Measurements from ENCODE around the gene ZNF205. TPM values are rescaled to one million over a fixed set of nuclear protein-coding genes. Genes with fewer than 3 reads are reported as not detected.
"Not testable (repeated sequence)": the region's sequence is repeated elsewhere in the genome, so short reads cannot be mapped to it uniquely, and the experiment has no call there.

ZNF205 gene
- total and polyA plus RNA-seq, 5 donors: 6.4 to 10.9 (median 9.9) TPM

DNA sequence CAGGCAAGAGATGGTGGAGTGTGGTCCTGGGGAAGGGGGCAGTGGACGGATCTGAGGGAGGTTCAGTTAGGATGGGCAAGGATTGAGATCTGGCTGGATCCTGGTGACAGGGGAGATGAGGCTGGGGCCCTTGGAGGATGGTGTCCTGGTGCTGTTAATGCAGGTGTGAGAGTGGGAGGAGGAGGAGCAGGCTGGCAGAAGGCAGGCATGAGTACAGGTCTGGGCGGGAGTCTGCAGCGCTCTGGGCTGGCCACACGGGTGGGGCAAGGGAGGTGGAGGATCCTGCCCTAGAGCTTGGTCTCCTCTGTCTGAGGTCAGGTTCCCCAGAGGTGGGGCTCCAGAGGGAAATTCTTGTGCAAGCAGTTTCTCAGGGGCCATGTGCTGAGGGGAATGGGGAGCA lies 40.2 kb upstream of the ZNF205 start:
- H3K27me3 ChIP-seq (ENCODE audit: control insufficient read depth, insufficient read depth); intact Hi-C loops (cut with DNase I); H3K4me3 ChIP-seq (ENCODE audit: low read length); H3K4me1 ChIP-seq (ENCODE audit: control insufficient read depth, insufficient read depth, low read length); H3K9me3 ChIP-seq (ENCODE audit: control insufficient read depth, low read length); H3K27ac ChIP-seq (ENCODE audit: low read length): not testable (repeated sequence)
- ATAC-seq: peak in 1 of 2 donors; percentile 4
- WGBS: 62% methylated on average over 3 of the region's 4 CpGs
- DNase-seq: peak in 1 of 3 donors; percentile 36

DNA sequence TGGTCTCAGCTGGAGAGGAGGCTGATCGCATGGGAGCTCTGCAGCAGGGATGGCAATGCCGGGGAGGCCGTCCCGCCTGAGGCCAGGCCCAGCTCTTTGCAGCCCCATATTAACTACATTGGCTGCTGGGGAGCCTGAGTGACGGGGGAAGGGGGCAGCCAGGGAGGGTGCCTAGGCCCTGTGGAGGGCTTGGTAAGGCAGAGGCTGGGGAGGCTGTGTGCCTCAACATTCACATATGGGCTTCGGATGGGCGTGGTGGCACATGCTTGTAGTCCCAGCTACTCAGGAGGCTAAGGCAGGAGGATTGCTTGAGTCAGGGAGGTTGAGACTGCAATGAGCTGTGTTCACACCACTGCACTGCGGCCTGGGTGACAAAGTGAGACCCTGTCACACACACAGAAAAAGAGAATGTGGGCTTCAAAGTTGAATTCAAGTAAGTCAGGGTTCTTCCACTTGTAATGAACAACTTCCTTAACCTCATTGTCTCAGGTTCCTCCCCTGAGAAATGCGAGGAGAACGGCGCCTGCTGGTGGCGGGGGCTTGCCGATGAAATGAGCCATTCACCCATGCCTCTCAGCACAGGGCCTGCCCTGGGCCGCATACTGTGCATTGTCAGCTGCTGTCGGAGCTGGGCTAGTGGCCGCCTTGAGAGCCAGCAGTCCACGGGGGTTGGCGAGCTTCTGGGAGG lies 39.7 kb upstream of the ZNF205 start:
- DNase-seq; H3K9me3 ChIP-seq (ENCODE audit: control insufficient read depth, low read length); H3K4me1 ChIP-seq (ENCODE audit: control insufficient read depth, insufficient read depth, low read length); H3K27ac ChIP-seq (ENCODE audit: low read length); intact Hi-C loops (cut with DNase I); H3K4me3 ChIP-seq (ENCODE audit: low read length); ATAC-seq; H3K27me3 ChIP-seq (ENCODE audit: control insufficient read depth, insufficient read depth): not testable (repeated sequence)
- WGBS: 61% methylated on average over 16 of the region's 18 CpGs

DNA sequence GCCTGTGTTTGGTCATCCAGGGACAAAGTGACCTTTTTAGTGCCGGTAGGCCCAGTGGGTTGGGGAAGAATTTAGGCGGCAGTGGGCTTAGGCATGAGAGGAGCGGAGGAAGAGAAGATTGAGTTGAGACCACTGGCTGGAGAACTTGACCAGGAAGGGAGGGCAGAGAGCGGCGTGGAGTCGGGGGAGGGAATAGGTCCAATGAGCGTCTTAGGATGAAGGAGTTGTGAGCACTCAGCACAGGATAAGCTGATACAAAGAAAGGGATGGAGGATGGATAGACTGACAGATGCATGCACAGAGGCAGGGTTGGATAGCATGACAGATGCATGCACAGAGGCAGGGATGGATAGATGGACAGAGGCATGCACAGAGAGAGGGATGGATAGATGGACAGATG lies 38.9 kb upstream of the ZNF205 start:
- Histone ChIP-seq H3K27ac (ENCODE audit: low read length) (no peak overlapping the region), H3K27me3 (ENCODE audit: control insufficient read depth, insufficient read depth) (no peaks in the 10 kb centered on the region), H3K4me3 (ENCODE audit: low read length) (no peak overlapping the region), H3K4me1 (ENCODE audit: control insufficient read depth, insufficient read depth, low read length) (no peaks in the 10 kb centered on the region), H3K9me3 (ENCODE audit: control insufficient read depth, low read length) (no peaks in the 10 kb centered on the region)
- DNase-seq (peak in 1 of 3 donors; percentile 14), ATAC-seq (no peak)
- intact Hi-C loops (cut with DNase I): no loop called here
- WGBS: 87% methylated on average over 7 of the region's 7 CpGs

DNA sequence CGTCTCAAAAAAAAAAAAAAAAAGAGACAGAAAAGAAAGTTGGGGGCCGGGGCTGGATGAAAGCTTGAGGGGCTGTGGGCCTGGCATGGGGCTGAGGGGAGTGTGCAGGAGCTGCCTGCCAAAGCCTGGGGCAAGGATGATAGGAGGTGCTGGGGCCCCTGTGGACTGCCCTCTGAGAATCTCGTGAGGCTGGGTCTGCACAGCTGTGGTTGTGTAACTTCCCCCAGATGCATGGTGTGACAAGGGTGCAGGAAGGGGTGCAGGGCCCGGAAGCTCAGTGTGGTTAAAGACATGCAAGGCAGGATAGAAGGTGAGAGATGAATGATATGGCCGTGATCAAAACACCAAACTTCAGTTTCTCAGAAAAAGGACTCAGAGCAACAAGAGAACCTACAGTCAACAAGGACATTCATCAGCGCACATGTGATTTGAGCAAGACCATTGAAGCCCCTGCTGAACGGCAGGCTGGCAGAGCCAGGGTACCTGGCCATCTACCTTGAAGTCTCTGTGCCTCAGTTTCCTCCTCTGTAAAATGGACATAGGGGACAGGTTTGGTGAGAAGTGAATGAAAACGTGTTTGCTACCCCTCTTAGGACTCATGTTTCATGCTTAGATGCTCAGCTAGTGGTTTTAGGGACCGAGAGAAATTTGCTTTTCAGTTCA lies 37.4 kb upstream of the ZNF205 start:
- peak; percentile 18 to 22 for ATAC-seq
- H3K27me3 ChIP-seq (ENCODE audit: control insufficient read depth, insufficient read depth): no peaks in the 10 kb centered on the region
- WGBS: 53% methylated on average over 9 of the region's 9 CpGs
- H3K4me3 ChIP-seq (ENCODE audit: low read length): no peak overlapping the region
- no peak overlapping the region for H3K27ac ChIP-seq (ENCODE audit: low read length)
- intact Hi-C loops (cut with DNase I): no loop called here
- peak in 1 of 3 donors; percentile 69 for DNase-seq
- H3K4me1 ChIP-seq (ENCODE audit: control insufficient read depth, insufficient read depth, low read length): no peaks in the 10 kb centered on the region
- H3K9me3 ChIP-seq (ENCODE audit: control insufficient read depth, low read length): no peaks in the 10 kb centered on the region

DNA sequence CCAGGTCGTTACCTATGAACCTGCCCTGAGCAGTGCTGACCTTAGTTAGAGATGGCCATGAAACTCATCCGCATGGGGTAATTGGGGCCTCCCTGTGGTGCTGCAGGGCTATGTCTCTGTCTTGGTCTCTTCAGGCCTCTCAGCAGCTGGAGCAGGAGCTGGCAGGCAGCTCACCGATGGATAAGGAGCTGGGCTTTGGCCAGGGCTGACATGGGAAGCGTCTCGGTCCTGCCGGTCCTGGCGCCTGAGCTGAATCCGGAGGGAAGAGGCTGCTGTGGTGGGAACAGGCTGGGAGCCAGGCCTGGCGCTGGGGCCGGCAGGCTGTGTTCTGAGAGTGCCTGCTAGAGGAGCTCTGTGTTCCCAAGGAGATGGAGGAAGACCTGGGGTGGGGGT lies 36.9 kb upstream of the ZNF205 start:
- DNase-seq: peak; percentile 67 to 92 (median 88)

DNA sequence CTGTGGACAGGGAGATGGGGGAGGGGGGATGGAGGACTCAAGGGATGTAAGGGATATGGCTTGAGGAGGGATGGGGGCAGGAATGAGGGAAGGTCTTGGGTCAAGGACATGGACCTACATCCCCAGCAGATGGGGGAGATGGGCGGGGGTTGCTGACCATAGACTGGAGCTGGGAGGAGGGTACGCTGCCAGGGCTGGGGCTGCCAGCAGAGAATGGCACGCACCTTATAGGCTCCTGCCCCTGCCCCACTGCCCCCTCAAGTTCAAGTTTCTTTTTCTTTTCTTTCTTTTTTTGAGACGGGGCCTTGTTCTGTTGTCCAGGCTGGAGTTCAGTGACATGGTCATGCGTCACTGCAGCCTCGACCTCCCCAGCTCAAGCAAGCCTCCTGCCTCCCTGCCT lies 36.4 kb upstream of the ZNF205 start:
- 84% methylated on average over 6 of the region's 6 CpGs for WGBS
- intact Hi-C loops (cut with DNase I); H3K9me3 ChIP-seq (ENCODE audit: control insufficient read depth, low read length); H3K4me1 ChIP-seq (ENCODE audit: control insufficient read depth, insufficient read depth, low read length); H3K27ac ChIP-seq (ENCODE audit: low read length); H3K27me3 ChIP-seq (ENCODE audit: control insufficient read depth, insufficient read depth); H3K4me3 ChIP-seq (ENCODE audit: low read length): not testable (repeated sequence)
- DNase-seq (peak in 1 of 3 donors; percentile 45), ATAC-seq (peak in 1 of 2 donors; percentile 44)

More for the DNA sequence above, 36.9 kb upstream of the ZNF205 start:
- intact Hi-C loops (cut with DNase I): no loop called here
- 30% methylated on average over 10 of the region's 10 CpGs for WGBS
- Histone ChIP-seq H3K27ac (ENCODE audit: low read length) (no peak overlapping the region), H3K4me3 (ENCODE audit: low read length) (no peak overlapping the region), H3K27me3 (ENCODE audit: control insufficient read depth, insufficient read depth) (no peaks in the 10 kb centered on the region), H3K9me3 (ENCODE audit: control insufficient read depth, low read length) (no peaks in the 10 kb centered on the region), H3K4me1 (ENCODE audit: control insufficient read depth, insufficient read depth, low read length) (no peaks in the 10 kb centered on the region)
- peak; percentile 78 to 84 for ATAC-seq

DNA sequence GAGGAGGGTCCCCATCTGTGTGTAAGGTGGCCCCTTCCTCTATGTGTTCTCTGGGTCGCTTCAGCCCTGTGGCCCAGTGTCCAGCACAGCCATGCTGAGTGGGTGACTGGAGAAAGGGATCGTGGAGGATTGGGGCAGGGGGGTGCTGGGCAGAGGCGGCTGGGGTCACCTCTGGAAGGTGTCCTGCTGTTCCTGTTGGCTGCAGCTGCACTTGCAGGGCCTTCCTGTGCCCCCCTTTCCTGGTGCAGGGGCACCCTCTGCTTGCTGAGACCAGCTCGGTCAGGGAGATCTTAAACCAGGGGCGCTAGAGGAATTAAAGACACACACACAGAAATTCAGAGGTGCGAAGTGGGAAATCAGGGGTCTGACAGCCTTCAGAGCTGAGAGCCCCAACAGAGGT lies 35.8 kb upstream of the ZNF205 start:
- intact Hi-C loops (cut with DNase I): no loop called here
- Histone ChIP-seq H3K9me3 (ENCODE audit: control insufficient read depth, low read length) (no peaks in the 10 kb centered on the region), H3K4me3 (ENCODE audit: low read length) (no peak overlapping the region), H3K27me3 (ENCODE audit: control insufficient read depth, insufficient read depth) (no peaks in the 10 kb centered on the region), H3K27ac (ENCODE audit: low read length) (no peak overlapping the region), H3K4me1 (ENCODE audit: control insufficient read depth, insufficient read depth, low read length) (no peaks in the 10 kb centered on the region)
- ATAC-seq: no peak
- no peak for DNase-seq
- 68% methylated on average over 6 of the region's 6 CpGs for WGBS

DNA sequence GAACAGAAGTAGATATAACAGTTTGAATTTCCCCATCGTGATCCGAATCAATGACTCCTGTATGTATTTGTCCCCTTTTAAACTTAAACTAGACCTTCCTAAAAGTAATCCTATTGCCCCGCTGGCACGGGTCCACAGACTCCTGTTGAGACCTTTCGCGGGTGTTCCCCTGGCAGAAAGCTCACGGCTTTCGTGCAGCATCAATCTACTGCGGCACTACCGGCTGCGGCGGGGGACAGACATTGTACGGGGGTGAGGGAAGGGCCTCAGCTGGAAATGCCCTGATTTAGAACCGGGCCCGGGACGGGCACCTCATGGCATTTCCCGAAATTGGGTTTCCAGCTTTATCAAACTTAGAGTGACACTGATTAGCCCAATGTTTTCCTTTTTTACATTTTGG lies 32.4 kb upstream of the ZNF205 start:
- intact Hi-C loops (cut with DNase I): no loop called here
- ATAC-seq (no peak), DNase-seq (peak in 2 of 3 donors; percentile 28 to 48)
- H3K4me1 ChIP-seq (ENCODE audit: control insufficient read depth, insufficient read depth, low read length): no peaks in the 10 kb centered on the region
- WGBS: 84% methylated on average over 17 of the region's 17 CpGs
- no peaks in the 10 kb centered on the region for H3K27me3 ChIP-seq (ENCODE audit: control insufficient read depth, insufficient read depth)
- no peaks in the 10 kb centered on the region for H3K9me3 ChIP-seq (ENCODE audit: control insufficient read depth, low read length)
- no peak overlapping the region for H3K27ac ChIP-seq (ENCODE audit: low read length)
- H3K4me3 ChIP-seq (ENCODE audit: low read length): no peak overlapping the region

DNA sequence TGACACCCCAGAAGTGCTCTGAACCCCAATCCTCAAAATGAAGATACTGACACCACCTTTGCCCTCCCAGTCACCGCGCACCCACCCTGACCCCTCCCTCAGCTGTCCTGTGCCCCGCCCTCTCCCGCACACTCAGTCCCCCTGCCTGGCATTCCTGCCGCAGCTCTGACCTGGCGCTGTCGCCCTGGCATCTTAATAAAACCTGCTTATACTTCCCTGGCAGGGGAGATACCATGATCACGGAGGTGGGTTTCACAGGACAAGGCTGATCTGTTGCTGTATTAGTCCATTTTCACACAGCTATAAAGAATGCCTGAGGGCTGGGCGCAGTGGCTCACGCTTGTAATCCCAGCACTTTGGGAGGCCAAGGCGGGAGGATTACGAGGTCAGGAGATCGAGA lies 30.4 kb upstream of the ZNF205 start:
- H3K4me3 ChIP-seq (ENCODE audit: low read length); H3K4me1 ChIP-seq (ENCODE audit: control insufficient read depth, insufficient read depth, low read length); intact Hi-C loops (cut with DNase I); H3K27me3 ChIP-seq (ENCODE audit: control insufficient read depth, insufficient read depth); H3K27ac ChIP-seq (ENCODE audit: low read length); ATAC-seq; DNase-seq; H3K9me3 ChIP-seq (ENCODE audit: control insufficient read depth, low read length): not testable (repeated sequence)
- WGBS: 94% methylated on average over 13 of the region's 13 CpGs

DNA sequence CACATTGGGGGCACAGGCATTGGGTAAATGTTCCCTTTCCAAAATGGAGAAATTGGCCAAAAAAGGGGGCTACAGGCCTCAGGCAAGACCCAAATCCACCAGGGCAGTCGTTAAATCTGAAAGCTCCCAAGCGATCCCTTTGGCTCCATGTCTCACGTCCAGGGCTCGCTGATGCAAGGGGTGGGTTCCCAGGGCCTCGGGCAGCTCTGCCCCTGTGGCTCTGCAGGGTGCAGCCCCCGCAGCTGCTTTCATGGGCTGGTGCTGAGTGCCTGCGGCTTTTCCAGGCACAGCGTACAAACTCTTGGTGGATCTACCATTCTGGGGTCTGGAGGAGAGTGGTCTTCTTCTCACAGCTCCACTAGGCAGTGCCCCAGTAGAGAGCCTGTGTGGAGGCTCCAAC lies 29.0 kb upstream of the ZNF205 start:
- H3K27ac ChIP-seq (ENCODE audit: low read length); ATAC-seq; H3K9me3 ChIP-seq (ENCODE audit: control insufficient read depth, low read length); H3K4me1 ChIP-seq (ENCODE audit: control insufficient read depth, insufficient read depth, low read length); H3K4me3 ChIP-seq (ENCODE audit: low read length); intact Hi-C loops (cut with DNase I); DNase-seq; H3K27me3 ChIP-seq (ENCODE audit: control insufficient read depth, insufficient read depth): not testable (repeated sequence)
- WGBS: 95% methylated on average over 8 of the region's 8 CpGs

DNA sequence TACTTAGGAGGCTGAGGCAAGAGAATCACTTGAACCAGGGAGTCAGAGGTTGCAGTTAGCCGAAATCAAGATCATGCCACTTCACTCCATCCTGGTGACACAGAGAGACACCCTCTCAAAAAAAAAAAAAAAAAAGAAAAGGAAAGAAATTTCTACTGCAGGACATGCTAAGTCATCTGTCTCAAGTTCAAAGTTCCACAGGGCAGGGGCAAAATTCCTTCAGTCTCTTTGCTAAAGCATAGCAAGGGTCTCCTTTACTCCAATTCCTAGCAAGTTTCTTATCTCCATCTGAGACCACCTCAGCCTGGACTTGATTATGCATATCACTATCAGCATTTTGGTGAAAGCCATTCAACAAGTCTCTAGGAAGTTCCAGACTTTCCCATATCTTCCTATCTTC lies 27.9 kb upstream of the ZNF205 start:
- peaks cover 4% of the 10 kb centered on the region for H3K4me1 ChIP-seq (ENCODE audit: control insufficient read depth, insufficient read depth, low read length)
- no peaks in the 10 kb centered on the region for H3K27me3 ChIP-seq (ENCODE audit: control insufficient read depth, insufficient read depth)
- ATAC-seq (no peak), DNase-seq (no peak)
- no peak overlapping the region for H3K27ac ChIP-seq (ENCODE audit: low read length)
- intact Hi-C loops (cut with DNase I): no loop called here
- no peak overlapping the region for H3K4me3 ChIP-seq (ENCODE audit: low read length)
- H3K9me3 ChIP-seq (ENCODE audit: control insufficient read depth, low read length): no peaks in the 10 kb centered on the region
- 94% methylated on average over 1 of the region's 1 CpG for WGBS
